ENCODE results near the gene RPS6KA1. TPM values are rescaled to one million over a fixed set of nuclear protein-coding genes. Genes with fewer than 3 reads are reported as not detected.

RPS6KA1 gene
- total RNA-seq, 4 donors from 2014 or later, result 11.4 to 46.1 (median 28.1) TPM

DNA sequence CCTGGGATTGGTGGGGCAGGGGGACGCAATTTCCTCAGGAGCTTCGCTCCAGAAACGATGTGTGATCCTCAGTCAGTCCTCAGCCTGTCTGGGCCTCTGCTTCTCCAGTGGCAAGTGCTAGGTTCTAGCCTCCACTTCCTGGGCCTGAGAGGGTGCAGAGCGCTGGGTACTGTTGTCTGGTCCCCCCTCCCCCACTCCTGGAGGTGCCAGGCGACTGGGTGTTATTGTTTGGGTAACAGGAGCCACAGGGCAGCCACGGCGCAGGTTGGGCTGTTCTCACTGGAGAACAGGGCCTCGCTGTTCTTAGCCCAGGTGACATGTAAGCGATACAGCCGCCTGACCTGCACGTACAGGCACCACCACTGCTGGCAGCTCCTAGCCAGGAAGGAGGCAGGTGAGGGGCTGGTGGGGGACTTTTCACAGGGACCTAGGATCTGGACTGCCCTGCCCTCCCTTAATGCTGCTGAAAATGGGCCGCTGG is 2.1 kb downstream of the RPS6KA1 start:
- TF ChIP-seq CTCF (IDR thresholded peaks at IDR 0.05), result no peak
- ATAC-seq (ENCODE audit: low FRiP score), result no peak
- no peak for DNase-seq (ENCODE audit: low spot score)

DNA sequence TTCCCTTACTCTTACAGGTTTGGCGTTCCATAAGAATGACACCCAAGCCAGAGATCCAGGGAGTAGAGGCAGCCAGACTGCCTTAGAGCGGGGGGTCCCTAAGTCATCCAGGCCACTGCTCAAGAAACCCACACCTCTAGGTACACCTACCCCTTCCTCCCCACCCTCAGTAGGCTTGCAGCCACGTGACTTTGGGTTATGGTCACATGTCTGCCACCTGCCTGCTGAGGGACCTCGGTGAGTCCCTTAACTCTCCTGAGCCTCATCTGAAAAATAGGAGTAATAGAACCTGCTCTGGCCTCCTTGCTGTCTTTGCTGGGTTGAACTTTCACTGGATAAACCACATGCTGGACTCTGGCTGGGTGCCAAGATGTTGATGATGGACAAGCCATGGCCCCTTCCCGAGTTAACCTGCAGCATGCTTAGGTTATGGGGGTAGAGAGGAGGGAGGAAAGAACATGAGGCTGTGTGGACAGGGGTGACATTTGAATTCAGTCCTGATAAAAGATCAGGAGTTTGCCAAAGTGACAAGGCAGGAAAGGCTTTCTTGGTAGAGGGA is 4.5 kb downstream of the RPS6KA1 start:
- no peak for TF ChIP-seq CTCF (IDR thresholded peaks at IDR 0.05)
- no peak for DNase-seq (ENCODE audit: low spot score)

GRCh38 chr1:26535201-26535600 is 5.6 kb downstream of the RPS6KA1 start:
- no peak for ATAC-seq (ENCODE audit: low FRiP score)
- TF ChIP-seq CTCF (IDR thresholded peaks at IDR 0.05), result no peak
- no peak for DNase-seq (ENCODE audit: low spot score)

More for the DNA sequence above, 4.5 kb downstream of the RPS6KA1 start:
- ATAC-seq (ENCODE audit: low FRiP score), result no peak

GRCh38 chr1:26536081-26536480 is 6.5 kb downstream of the RPS6KA1 start:
- ATAC-seq (ENCODE audit: low FRiP score) (no peak), DNase-seq (ENCODE audit: low spot score) (no peak)
- TF ChIP-seq CTCF (IDR thresholded peaks at IDR 0.05), result no peak

- ATAC-seq (ENCODE audit: low FRiP score) (no peak), DNase-seq (ENCODE audit: low spot score) (no peak)
- no peak for TF ChIP-seq CTCF (IDR thresholded peaks at IDR 0.05)
Observed at GRCh38 chr1:26536521-26536920, 7.0 kb downstream of the RPS6KA1 start.

GRCh38 chr1:26537951-26538352 is 8.4 kb downstream of the RPS6KA1 start:
- no peak for DNase-seq (ENCODE audit: low spot score)
- ATAC-seq (ENCODE audit: low FRiP score), result no peak
- no peak for TF ChIP-seq CTCF (IDR thresholded peaks at IDR 0.05)

Data from omental fat pad (tissue), 4 donors.